ENCODE results near the gene DLD. TPM values are rescaled to one million over a fixed set of nuclear protein-coding genes. Genes with fewer than 3 reads are reported as not detected.

DLD gene
- total and polyA plus RNA-seq, 2 experiments from 2014 or later = 38.1 to 76.2 TPM

- Histone ChIP-seq H3K27me3 (ENCODE audit: insufficient read depth) (no peaks in the 10 kb centered on the region), H3K4me1 (ENCODE audit: insufficient read depth) (no peaks in the 10 kb centered on the region), H3K9me2 (ENCODE audit: insufficient read depth) (no peaks in the 10 kb centered on the region), H3F3A (replicated peaks; ENCODE audit: low read depth) (no peaks in the 10 kb centered on the region), H2AFZ (no peak overlapping the region), H3K4me3 (no peak overlapping the region), H3K27ac (ENCODE audit: low read depth) (no peak overlapping the region), H3K79me2 (replicated peaks; ENCODE audit: insufficient read depth) (no peaks in the 10 kb centered on the region), H4K20me1 (replicated peaks; ENCODE audit: insufficient read depth) (no peaks in the 10 kb centered on the region), H3K4me2 (no peak overlapping the region), H3K36me3 (ENCODE audit: insufficient read depth) (no peaks in the 10 kb centered on the region)
- DNase-seq (ENCODE audit: low spot score) = no peak
- ATAC-seq = no peak
- H3K4me3 Mint-ChIP-seq = no peak overlapping the region
- no peak overlapping the region for H3K27ac Mint-ChIP-seq
- H3K9me3 Mint-ChIP-seq = no peaks in the 10 kb centered on the region
- TF ChIP-seq, protein P1, sequence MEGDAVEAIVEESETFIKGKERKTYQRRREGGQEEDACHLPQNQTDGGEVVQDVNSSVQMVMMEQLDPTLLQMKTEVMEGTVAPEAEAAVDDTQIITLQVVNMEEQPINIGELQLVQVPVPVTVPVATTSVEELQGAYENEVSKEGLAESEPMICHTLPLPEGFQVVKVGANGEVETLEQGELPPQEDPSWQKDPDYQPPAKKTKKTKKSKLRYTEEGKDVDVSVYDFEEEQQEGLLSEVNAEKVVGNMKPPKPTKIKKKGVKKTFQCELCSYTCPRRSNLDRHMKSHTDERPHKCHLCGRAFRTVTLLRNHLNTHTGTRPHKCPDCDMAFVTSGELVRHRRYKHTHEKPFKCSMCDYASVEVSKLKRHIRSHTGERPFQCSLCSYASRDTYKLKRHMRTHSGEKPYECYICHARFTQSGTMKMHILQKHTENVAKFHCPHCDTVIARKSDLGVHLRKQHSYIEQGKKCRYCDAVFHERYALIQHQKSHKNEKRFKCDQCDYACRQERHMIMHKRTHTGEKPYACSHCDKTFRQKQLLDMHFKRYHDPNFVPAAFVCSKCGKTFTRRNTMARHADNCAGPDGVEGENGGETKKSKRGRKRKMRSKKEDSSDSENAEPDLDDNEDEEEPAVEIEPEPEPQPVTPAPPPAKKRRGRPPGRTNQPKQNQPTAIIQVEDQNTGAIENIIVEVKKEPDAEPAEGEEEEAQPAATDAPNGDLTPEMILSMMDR (conservative IDR thresholded peaks at IDR 0.05; ENCODE audit: low read depth in 2 of 2) = peak in 1 of 2 experiments; percentile 15; a peak in 1 of 4 replicates
- no peak for TF ChIP-seq EZH2phosphoT487 (IDR thresholded peaks at IDR 0.05; ENCODE audit: unreplicated experiment)
- no peaks in the 10 kb centered on the region for H3K36me3 Mint-ChIP-seq (ENCODE audit: low read depth)
- no peaks in the 10 kb centered on the region for H3K27me3 Mint-ChIP-seq (ENCODE audit: insufficient read depth, low read depth, poor library complexity)
- no peaks in the 10 kb centered on the region for H3K4me1 Mint-ChIP-seq
Measured at GRCh38 chr7:107867858-107868466, 23.0 kb upstream of the DLD start.

- Histone ChIP-seq H3K79me2 (replicated peaks; ENCODE audit: insufficient read depth) (no peaks in the 10 kb centered on the region), H3K9me2 (ENCODE audit: insufficient read depth) (no peaks in the 10 kb centered on the region), H3K27me3 (ENCODE audit: insufficient read depth) (no peaks in the 10 kb centered on the region), H3K36me3 (ENCODE audit: insufficient read depth) (no peaks in the 10 kb centered on the region), H3K4me2 (no peak overlapping the region), H3K4me1 (ENCODE audit: insufficient read depth) (no peaks in the 10 kb centered on the region), H2AFZ (peak overlapping the region; percentile 72; the same call in 1 of the 2 replicates), H3K27ac (ENCODE audit: low read depth) (no peak overlapping the region), H4K20me1 (replicated peaks; ENCODE audit: insufficient read depth) (no peaks in the 10 kb centered on the region), H3F3A (replicated peaks; ENCODE audit: low read depth) (no peaks in the 10 kb centered on the region), H3K4me3 (no peak overlapping the region)
- H3K9me3 Mint-ChIP-seq = no peaks in the 10 kb centered on the region
- H3K4me1 Mint-ChIP-seq = no peaks in the 10 kb centered on the region
- H3K36me3 Mint-ChIP-seq (ENCODE audit: low read depth) = no peaks in the 10 kb centered on the region
- TF ChIP-seq CREB1 (CRISPR knock-in tag; IDR thresholded peaks at IDR 0.05; ENCODE audit: low read depth) = no peak
- TF ChIP-seq JUNB (IDR thresholded peaks at IDR 0.05; ENCODE audit: unreplicated experiment) = no peak
- TF ChIP-seq REST (IDR thresholded peaks at IDR 0.05; ENCODE audit: unreplicated experiment) = no peak
- TF ChIP-seq ZNF331 (CRISPR knock-in tag; IDR thresholded peaks at IDR 0.05; ENCODE audit: low read depth) = no peak
- TF ChIP-seq ETS1 (IDR thresholded peaks at IDR 0.05) = no peak
- TF ChIP-seq NANOG (IDR thresholded peaks at IDR 0.05; ENCODE audit: borderline replicate concordance) = no peak
- H3K27me3 Mint-ChIP-seq (ENCODE audit: insufficient read depth, low read depth, poor library complexity) = no peaks in the 10 kb centered on the region
- no peak overlapping the region for H3K27ac Mint-ChIP-seq
- ATAC-seq (no peak), DNase-seq (ENCODE audit: low spot score) (no peak)
- H3K4me3 Mint-ChIP-seq = no peak overlapping the region
Measured at GRCh38 chr7:107870427-107871000, 20.5 kb upstream of the DLD start.

Measured in GM23338 (cell line).